Stimulated activated CD8-positive, alpha-beta memory T cell treated with anti-CD3 and anti-CD28 coated beads, Interleukin-15, amount 100 ng/mL, for 4 hours (primary cell): Measurements from ENCODE around the gene DUOXA2.
"Not testable (repeated sequence)": the region's sequence is repeated elsewhere in the genome, so short reads cannot be mapped to it uniquely, and the experiment has no call there.

ENCODE experiments used
- DNase-seq, 2 donors: peaks; one replicate each; pipeline ENCODE4 v3.0.0-alpha.2; 2020; ENCODE audit warnings: low read depth in 2 of 2

Gene DUOXA2

GRCh38 chr15:45114076-45114750 lies at the start of gene DUOXA2, which contains the start of gene DUOX2:
TSS of gene DUOXA2 (plus strand) at chr15:45114326. CDS start at chr15:45114606, 280 bp downstream.
TSS of gene DUOX2 (minus strand) at chr15:45114172. CDS start at chr15:45113411, 761 bp downstream.
- DNase-seq: no peak

- DNase-seq: no peak
Observed at GRCh38 chr15:45064386-45064785, 49.7 kb upstream of the DUOXA2 start.

GRCh38 chr15:45069942-45070360 lies 44.2 kb upstream of the DUOXA2 start:
- DNase-seq: not testable (repeated sequence)

DNA sequence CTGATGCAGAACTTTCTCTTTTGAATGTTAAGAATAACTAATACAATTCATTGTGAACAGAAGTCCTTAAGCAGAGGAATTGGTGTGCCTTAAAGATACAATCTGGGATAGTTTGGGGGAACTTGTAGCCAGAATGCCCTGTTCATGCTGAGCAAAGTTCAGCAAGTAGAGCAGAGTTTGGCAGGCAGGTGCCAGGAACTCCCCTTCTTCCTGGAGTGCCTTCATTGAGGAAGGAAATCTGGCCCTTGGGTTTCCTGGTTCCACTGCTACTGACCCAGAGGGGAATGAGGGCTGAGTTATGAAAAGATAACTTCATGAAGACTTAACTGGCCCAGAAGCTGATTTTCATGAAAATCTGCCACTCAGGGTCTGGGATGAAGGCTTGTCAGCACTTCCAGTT lies 40.5 kb upstream of the DUOXA2 start:
- DNase-seq: not testable (repeated sequence)

GRCh38 chr15:45075440-45076320 lies 38.4 kb upstream of the DUOXA2 start:
- DNase-seq: not testable (repeated sequence)

DNA sequence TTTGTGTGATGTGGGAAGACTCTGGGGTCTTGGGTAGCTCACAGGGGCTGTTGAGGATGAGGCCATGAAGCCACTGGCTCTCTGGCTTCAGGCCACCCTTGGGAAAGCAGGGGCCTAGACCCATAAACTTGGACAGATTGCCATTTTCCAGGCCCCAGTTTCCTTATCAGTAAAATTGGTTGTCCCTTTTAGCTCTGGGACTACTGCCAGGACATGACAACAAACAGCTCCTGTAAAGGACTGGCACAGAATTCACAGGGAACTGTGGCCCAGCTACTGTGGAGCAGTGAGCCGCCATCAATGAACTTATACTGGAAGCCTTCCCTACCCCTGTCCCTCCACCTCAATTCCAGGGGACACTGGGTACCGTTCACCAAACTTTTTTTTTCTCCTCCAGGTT lies 36.7 kb upstream of the DUOXA2 start:
- not testable (repeated sequence) for DNase-seq

DNA sequence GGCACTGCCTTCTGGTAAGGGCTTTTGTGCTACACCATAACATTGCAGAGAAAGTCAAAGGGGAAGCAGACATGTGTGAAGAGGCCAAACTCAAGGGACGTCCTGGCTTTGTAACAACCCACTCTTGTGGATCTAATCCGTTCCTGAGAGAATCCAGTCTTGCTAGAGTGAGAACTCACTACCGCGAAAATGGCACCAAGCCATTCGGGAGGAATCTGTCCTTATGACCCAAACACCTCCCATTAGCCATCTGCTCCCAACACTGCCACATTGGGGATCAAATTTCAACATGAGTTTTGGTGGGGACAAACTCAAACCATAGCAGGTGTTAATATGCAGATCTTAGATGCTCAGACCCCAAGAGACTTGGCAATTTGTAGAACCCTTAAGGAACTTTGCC lies 34.9 kb upstream of the DUOXA2 start:
- DNase-seq: not testable (repeated sequence)

DNA sequence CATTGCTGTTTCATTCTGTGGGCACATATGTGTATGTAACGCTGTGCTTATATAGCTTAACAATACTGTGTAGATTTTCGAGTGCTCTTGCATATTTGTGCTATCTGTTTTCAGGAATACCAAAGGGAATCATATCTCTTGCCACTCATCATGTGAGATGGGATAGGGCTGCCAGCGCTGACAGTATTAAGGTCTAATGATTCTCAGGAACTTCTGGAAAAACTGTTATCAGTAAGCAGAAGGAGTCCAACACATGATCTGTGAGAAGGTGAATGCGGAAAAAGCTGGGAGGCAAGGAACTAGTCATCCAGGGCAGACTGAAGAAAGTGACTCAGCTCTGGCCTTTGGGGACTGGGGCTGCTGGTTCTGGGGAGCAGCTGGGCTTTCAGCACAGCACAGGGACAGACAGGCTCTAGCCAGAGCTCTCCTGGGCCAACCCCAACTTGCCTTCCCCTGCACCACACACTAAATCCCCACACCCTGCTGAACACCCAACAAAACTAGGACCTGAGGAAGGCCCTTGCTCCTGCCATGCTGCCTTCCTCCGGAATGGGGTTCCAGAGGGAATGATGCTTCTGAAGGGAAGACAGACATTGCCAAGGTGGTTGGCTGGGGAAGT lies 34.4 kb upstream of the DUOXA2 start:
- not testable (repeated sequence) for DNase-seq

DNA sequence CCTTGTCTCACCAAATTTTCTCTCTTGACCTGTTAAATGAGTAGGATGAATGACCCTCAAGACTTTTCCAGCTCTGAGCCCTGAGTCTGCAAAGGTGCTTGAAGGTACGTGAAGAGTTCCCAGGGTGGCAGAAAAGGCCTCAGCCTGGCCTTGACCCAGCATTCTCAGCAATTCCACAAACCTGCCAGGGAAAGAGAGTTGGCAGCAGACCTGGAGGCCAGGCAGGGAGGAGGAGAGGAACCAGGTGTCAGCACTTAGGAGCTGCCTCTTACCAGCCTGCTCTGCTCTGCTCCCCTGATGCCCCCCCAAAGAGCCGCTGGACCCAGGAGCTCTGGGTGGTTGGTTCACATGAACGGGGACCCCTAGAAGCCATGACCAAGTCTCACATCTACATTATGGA lies 33.5 kb upstream of the DUOXA2 start:
- DNase-seq: not testable (repeated sequence)

GRCh38 chr15:45082412-45082811 lies 31.7 kb upstream of the DUOXA2 start:
- not testable (repeated sequence) for DNase-seq

DNA sequence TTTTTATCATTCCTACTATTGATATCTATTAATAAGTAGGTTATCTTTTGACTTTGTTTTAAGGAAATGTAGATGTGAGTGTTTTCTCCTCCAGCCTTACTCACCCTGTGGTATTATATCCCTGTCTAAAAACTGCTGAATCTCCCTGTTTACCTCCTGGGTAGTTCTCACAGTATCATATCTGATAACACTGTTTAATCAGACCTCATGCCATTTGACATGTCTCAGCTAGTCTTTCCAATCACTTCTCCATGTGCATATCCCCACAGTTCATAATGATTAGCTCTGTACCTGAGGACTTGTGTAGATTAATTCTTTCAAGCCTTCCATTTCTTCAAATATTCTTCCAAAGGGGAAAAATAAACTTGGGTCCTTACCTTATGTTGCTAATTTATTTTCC lies 30.9 kb upstream of the DUOXA2 start:
- no peak for DNase-seq

- DNase-seq: no peak
Observed at GRCh38 chr15:45084163-45084562, 30.0 kb upstream of the DUOXA2 start.

DNA sequence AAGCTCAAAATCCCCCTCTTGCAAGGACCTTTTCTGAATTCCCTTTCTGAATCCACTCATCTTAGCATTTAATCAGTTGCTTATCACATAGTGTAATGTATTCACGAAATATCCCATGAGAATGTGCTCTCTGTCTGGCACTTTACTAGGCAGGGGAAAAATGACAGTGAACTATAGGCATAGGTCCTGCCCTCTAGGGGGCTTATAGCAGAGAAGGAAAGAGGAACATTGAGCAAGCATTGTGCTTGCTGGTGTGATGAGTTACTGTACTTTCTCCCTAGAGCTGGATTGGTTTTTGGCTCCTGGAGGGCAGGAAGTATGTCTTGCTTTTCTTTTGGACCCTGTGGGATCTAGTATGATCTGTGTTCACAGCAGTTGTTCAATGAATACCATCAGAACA lies 26.6 kb upstream of the DUOXA2 start:
- no peak for DNase-seq

DNA sequence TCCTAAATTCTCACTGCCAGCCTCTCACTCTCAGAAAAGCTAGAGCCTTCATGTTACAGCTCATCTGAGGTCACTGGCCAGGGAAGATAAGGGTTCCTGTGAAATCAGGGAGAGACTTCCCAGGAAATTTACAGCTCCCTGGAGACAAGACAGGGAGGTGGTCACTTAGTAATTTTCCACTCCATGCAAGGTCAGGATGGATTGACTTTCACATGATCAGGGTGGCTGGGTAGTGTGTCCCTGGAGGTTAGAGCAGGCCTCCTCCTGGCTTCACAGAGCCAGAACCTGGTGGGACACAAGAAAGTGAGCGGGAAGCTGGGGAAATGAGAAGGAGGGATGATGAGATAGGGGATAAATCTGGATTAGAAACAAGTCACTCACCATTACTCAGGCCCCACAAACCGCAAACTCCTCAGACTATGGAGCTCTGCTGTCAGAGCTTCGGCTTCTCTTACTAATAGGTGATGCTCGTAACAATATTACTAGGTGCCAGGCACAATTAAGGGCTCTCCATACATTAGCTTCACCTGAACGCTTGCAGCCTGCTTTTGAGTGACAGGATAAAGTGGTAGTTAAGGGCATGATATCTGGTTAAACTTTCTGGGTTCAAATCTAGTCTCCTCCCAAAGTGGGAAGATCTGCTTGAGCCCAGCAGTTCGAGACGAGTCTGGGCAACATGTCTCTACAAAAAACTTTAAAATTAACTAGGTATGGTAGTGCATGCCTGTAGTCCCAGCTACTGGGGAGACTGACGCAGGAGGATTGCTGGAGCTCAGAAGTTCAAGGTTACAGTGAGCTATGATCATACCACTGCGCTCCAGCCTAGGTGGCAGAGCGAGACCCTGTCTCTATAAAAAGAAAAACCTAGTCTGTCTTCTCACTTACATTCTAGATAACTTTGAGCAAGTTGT lies 25.1 kb upstream of the DUOXA2 start:
- no peak for DNase-seq

- DNase-seq: no peak
Observed at GRCh38 chr15:45089712-45090373, 24.3 kb upstream of the DUOXA2 start.

- no peak for DNase-seq
Observed at GRCh38 chr15:45091161-45091560, 23.0 kb upstream of the DUOXA2 start.

DNA sequence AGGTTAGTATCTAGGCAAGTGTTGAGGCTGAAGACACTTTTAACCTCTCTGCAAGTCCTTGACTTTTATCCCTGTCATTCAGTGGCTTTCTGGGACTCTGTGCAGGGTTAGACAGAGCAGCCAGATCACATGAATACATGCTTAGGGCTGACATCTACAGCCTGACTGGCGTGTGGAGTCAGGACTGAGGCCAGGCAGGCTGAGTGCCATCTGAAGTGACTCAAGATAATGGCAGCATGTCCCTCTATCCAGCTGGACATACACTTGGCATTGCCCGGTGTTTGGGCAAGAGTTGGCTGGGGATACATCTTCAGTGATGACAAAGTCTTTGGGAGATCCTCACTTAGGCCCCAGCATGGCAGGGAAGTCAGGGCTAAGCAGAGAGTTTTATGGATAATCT lies 22.6 kb upstream of the DUOXA2 start:
- DNase-seq: no peak

DNA sequence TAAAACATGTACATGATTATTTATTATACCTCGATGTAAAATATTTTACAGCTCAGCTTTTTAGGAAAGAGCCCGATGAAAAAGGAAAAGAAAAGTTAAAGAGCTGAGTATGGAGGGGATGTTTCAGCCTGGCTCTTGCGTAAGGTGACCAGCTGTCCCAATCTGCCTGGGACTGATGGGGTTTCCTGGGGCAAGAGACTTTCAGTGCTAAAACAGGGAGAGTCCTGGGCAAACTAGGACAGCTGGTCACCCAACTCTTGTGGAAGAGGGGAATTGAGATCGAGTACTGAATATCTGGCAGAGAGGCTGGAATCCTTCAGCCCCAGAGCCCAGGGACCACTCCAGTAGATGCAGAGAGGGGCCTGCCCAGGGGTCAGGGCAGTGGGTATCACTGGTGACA lies 21.1 kb upstream of the DUOXA2 start:
- no peak for DNase-seq

DNA sequence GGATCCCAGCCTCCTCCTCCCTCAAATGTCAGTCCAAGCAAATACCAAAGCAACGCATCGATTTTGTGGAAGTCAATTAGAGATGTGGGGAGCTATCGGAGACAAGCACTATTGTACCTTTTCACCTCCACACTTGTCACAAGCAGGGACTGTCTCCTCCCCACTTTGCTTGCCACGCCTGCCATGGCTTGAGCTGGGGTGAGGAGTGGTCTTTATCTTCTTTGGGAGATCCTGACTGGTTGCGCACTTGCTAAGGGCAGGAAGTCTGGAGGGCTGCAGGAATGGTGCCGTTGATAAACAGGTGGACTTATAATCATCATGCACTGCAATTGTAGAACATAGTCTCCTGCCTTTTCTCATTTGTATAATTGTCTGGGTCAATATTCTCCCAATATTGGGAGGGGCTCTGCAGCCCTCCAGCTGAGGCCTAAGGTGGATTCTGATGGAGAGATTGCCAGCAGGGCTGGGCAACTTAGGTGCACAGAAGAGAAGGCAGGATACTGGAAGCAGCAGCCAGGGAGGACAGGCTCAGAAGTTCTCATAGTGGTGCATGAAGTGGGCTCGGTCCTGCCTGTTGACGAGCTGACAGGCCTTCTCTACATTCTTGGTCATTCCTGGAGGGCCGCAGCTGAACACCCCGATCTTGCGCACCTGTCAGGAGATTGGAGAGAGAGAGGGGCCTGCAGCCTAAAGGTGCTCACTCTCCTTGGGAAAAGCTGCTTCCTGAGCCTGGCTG lies 20.3 kb upstream of the DUOXA2 start:
- DNase-seq: no peak

DNA sequence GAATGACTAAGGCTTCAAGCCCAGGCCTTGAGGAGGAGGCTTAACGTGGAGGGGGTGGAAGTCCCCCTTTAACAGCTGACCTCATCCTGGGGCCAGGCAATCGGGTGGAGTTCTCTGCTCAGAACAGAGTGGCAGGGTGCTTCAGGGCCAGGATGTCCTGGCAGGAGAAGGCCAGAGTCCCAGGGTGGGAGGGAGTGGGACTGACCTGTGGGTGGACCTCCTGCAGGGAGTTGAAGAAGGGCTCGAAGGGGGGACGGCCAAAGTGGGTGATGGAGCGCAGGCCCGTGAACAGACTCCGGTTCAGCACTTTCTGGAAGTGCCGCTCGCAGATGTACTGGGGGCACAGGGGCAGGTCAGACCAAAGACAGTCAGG lies 19.8 kb upstream of the DUOXA2 start:
- DNase-seq: no peak
